DMS153 treated with DMSO at 0.1 percent for 48 hours (cell line): Measurements from ENCODE around the gene FGF14.
"Not testable (repeated sequence)": the region's sequence is repeated elsewhere in the genome, so short reads cannot be mapped to it uniquely, and the experiment has no call there.

ENCODE experiments used
- DNase-seq: peaks from one replicate; lab custom pipeline; 2025; ENCODE audit not compliant: unreplicated experiment; lab: John Stamatoyannopoulos, UW

FGF14 gene

GRCh38 chr13:102139626-102140025, 262.2 kb downstream of the FGF14 start:
- DNase-seq = no peak

- no peak for DNase-seq
Observed at GRCh38 chr13:102138635-102139190, 263.1 kb downstream of the FGF14 start.

GRCh38 chr13:102137904-102138303, 263.9 kb downstream of the FGF14 start:
- not testable (repeated sequence) for DNase-seq

GRCh38 chr13:102136735-102137296, 265.0 kb downstream of the FGF14 start:
- DNase-seq = no peak

- no peak for DNase-seq
Observed at GRCh38 chr13:102132777-102133295, 269.0 kb downstream of the FGF14 start.

- no peak for DNase-seq
Observed at GRCh38 chr13:102131246-102131645, 270.6 kb downstream of the FGF14 start.

- DNase-seq = no peak
Observed at GRCh38 chr13:102128216-102128810, 273.5 kb downstream of the FGF14 start.

GRCh38 chr13:102127153-102127552, 274.7 kb downstream of the FGF14 start:
- DNase-seq = no peak

GRCh38 chr13:102122147-102122546, 279.7 kb downstream of the FGF14 start:
- DNase-seq = no peak

GRCh38 chr13:102117175-102117831, 284.5 kb downstream of the FGF14 start:
- DNase-seq = no peak

- no peak for DNase-seq
Observed at GRCh38 chr13:102103469-102103868, 298.4 kb downstream of the FGF14 start.

- no peak for DNase-seq
Observed at GRCh38 chr13:102100234-102100633, 301.6 kb downstream of the FGF14 start.

GRCh38 chr13:102097708-102098107, 304.1 kb downstream of the FGF14 start:
- no peak for DNase-seq

- DNase-seq = not testable (repeated sequence)
Observed at GRCh38 chr13:102093288-102093687, 308.6 kb downstream of the FGF14 start.

- no peak for DNase-seq
Observed at GRCh38 chr13:102091231-102091630, 310.6 kb downstream of the FGF14 start.

GRCh38 chr13:102090532-102090931, 311.3 kb downstream of the FGF14 start:
- no peak for DNase-seq

GRCh38 chr13:102089722-102090121, 312.1 kb downstream of the FGF14 start:
- DNase-seq = no peak

GRCh38 chr13:102089177-102089576, 312.7 kb downstream of the FGF14 start:
- no peak for DNase-seq

GRCh38 chr13:102073251-102073650, 328.6 kb downstream of the FGF14 start:
- no peak for DNase-seq

- no peak for DNase-seq
Observed at GRCh38 chr13:102071711-102072110, 330.1 kb downstream of the FGF14 start.

- not testable (repeated sequence) for DNase-seq
Observed at GRCh38 chr13:102068323-102068722, 333.5 kb downstream of the FGF14 start.
